Spleen (tissue), 7 donors: ENCODE data around the gene ROBO1.

Source experiments
- CTCF ChIP-seq, 11 experiments: fragments of 200-600 bp in 7 of 11; fragments of 450-650 bp in 4 of 11; sonication (generic) in 4 of 11; IDR thresholded peaks in 8 of 11; conservative IDR thresholded peaks in 3 of 11; 1 replicate in 7 of 11; 2 replicates in 4 of 11; pipeline versions ENCODE4 v1.4.0 to v1.8.0; 2016 to 2021; ENCODE audit warnings: antibody characterized with exemption in 11 of 11, inconsistent platforms in 4 of 11, mild to moderate bottlenecking in 1 of 11
- POLR2A ChIP-seq, 3 donors: fragments of 450-650 bp; IDR thresholded peaks; one replicate each; pipeline ENCODE4 v1.5.1; 2017; ENCODE audit warnings: antibody characterized with exemption in 3 of 3, mild to moderate bottlenecking in 1 of 3
- donor health status: DM: no; HTN: no; CAD: no; lungs with moderate emphysema.
- donor health status: DM: no; HTN: no; CAD: no.
- donor health status: DM: no; HTN: no; CAD: no.

- TF ChIP-seq POLR2A (IDR thresholded peaks at IDR 0.05) (no peak), CTCF (IDR thresholded peaks at IDR 0.05 in 8 of 11, conservative IDR thresholded peaks at IDR 0.05 in 3 of 11) (no peak)
Observed at GRCh38 chr3:78751266-78751665, 1016.5 kb downstream of the ROBO1 start.
